Measurements from ENCODE around the gene NCOA3.

DNA sequence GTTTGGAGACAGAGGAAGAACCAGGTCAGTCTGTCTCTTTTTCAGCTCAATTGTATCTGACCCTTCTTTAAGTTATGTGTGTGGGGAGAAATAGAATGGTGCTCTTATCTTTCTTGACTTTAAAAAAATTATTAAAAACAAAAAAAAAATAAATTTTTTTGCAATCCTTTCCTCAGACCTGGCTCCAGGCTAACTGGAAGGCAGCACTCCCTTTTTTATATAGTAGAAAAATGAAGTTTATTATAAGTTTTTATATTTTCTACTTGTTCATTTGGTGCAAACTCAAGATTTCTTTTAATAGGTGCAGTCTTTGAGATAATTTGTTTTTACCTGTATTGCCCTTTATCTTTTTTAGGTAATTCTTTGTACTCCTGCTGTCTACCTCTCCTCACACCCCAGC, 153.9 kb downstream of the NCOA3 start:
- TF ChIP-seq POLR2AphosphoS5 (IDR thresholded peaks at IDR 0.05), result no peak
- TF ChIP-seq, protein P1, sequence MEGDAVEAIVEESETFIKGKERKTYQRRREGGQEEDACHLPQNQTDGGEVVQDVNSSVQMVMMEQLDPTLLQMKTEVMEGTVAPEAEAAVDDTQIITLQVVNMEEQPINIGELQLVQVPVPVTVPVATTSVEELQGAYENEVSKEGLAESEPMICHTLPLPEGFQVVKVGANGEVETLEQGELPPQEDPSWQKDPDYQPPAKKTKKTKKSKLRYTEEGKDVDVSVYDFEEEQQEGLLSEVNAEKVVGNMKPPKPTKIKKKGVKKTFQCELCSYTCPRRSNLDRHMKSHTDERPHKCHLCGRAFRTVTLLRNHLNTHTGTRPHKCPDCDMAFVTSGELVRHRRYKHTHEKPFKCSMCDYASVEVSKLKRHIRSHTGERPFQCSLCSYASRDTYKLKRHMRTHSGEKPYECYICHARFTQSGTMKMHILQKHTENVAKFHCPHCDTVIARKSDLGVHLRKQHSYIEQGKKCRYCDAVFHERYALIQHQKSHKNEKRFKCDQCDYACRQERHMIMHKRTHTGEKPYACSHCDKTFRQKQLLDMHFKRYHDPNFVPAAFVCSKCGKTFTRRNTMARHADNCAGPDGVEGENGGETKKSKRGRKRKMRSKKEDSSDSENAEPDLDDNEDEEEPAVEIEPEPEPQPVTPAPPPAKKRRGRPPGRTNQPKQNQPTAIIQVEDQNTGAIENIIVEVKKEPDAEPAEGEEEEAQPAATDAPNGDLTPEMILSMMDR (IDR thresholded peaks at IDR 0.05), result no peak
- no peak for TF ChIP-seq POLR2A (IDR thresholded peaks at IDR 0.05)
